Activated CD8-positive, alpha-beta memory T cell treated with anti-CD3 and anti-CD28 coated beads for 4 hours (primary cell): Measurements from ENCODE around the gene SNX8.

Source experiments
- DNase-seq, 2 donors: peaks; one replicate each; pipeline ENCODE4 v3.0.0-alpha.2; 2020; ENCODE audit warnings: low read depth in 2 of 2

The SNX8 gene

GRCh38 chr7:2223321-2223720 lies 90.9 kb downstream of the SNX8 start:
- DNase-seq, result no peak

GRCh38 chr7:2222516-2222915 lies 91.7 kb downstream of the SNX8 start:
- DNase-seq, result no peak

- DNase-seq, result no peak
These were observed 93.3 kb downstream of the SNX8 start for GRCh38 chr7:2220954-2221353.

- no peak for DNase-seq
These were observed 93.7 kb downstream of the SNX8 start for GRCh38 chr7:2220506-2220905.

GRCh38 chr7:2220030-2220429 lies 94.2 kb downstream of the SNX8 start:
- DNase-seq, result no peak

GRCh38 chr7:2219606-2220005 lies 94.6 kb downstream of the SNX8 start:
- DNase-seq, result no peak

- no peak for DNase-seq
These were observed 95.1 kb downstream of the SNX8 start for GRCh38 chr7:2219136-2219535.

- no peak for DNase-seq
These were observed 95.8 kb downstream of the SNX8 start for GRCh38 chr7:2218444-2218785.

GRCh38 chr7:2217716-2218443 lies 96.4 kb downstream of the SNX8 start:
- DNase-seq, result no peak

GRCh38 chr7:2217206-2217605 lies 97.0 kb downstream of the SNX8 start:
- DNase-seq, result no peak

- DNase-seq, result no peak
These were observed 98.4 kb downstream of the SNX8 start for GRCh38 chr7:2215851-2216250.

- no peak for DNase-seq
These were observed 99.6 kb downstream of the SNX8 start for GRCh38 chr7:2214636-2215035.

- no peak for DNase-seq
These were observed 100.6 kb downstream of the SNX8 start for GRCh38 chr7:2213551-2214215.

GRCh38 chr7:2212906-2213305 lies 101.3 kb downstream of the SNX8 start:
- no peak for DNase-seq

GRCh38 chr7:2211926-2212325 lies 102.3 kb downstream of the SNX8 start:
- DNase-seq, result no peak

GRCh38 chr7:2211259-2211880 lies 102.9 kb downstream of the SNX8 start:
- no peak for DNase-seq

- no peak for DNase-seq
These were observed 103.5 kb downstream of the SNX8 start for GRCh38 chr7:2210551-2211258.

GRCh38 chr7:2209961-2210323 lies 104.3 kb downstream of the SNX8 start:
- DNase-seq, result no peak

GRCh38 chr7:2209146-2209960 lies 104.9 kb downstream of the SNX8 start:
- no peak for DNase-seq

- no peak for DNase-seq
These were observed 105.5 kb downstream of the SNX8 start for GRCh38 chr7:2208712-2209111.

GRCh38 chr7:2205036-2205780 lies 109.0 kb downstream of the SNX8 start:
- DNase-seq, result no peak
